ENCODE measurements around the gene TFAP2D. TPM values are rescaled to one million over a fixed set of nuclear protein-coding genes. Genes with fewer than 3 reads are reported as not detected.
A peak's percentile ranks its signal among the peaks of the same experiment; 100 is the strongest.

The TFAP2D gene
- total RNA-seq, 1 donor, result not detected

DNA sequence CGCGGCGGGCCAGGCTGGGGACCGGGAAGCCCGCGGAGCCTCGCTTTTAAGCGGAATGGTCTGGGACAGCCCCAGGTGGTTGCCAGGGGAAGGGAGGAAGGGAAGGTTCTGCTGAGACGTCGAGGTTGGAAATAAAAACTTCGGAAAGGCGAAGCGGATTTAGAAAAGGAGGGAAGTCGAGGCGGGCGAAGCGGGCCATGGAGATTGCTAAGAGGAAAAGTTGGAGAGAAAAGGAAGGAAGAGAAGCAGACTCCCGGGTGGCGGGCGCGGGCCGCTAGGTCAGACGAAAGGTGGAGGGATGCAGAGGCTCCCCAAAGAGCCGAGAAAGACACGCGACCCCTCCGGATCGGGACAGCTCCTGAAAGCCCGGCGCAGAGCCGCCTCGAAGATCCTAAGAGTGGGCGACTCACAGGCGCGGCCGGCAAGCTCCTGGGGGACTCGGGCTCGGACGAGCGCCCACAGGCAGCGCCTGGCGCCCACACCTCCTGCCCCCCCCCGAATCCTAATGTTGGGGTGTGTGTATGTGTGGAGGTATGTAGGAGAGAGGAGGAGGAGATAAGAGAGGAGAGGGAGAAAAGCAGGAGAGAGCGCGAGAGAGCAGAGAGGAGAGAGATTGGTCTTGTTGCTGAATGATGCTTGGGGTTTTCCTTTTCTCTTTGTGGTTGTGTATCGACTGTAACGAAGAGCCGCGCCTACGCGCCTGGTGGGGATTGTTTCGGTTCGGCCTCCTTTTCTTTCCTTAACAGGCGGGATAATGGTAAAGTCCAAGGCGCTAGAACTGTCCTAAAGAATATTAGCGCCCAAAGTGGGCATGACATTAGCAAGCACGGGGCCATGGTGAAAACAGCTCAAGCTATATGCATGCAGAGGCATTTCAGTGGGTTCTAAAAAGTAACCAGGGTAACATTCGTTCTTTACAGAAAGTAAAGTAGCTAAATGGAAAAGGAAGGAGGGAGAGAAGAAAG, 106.9 kb downstream of the TFAP2D start:
- TF ChIP-seq, protein P1, sequence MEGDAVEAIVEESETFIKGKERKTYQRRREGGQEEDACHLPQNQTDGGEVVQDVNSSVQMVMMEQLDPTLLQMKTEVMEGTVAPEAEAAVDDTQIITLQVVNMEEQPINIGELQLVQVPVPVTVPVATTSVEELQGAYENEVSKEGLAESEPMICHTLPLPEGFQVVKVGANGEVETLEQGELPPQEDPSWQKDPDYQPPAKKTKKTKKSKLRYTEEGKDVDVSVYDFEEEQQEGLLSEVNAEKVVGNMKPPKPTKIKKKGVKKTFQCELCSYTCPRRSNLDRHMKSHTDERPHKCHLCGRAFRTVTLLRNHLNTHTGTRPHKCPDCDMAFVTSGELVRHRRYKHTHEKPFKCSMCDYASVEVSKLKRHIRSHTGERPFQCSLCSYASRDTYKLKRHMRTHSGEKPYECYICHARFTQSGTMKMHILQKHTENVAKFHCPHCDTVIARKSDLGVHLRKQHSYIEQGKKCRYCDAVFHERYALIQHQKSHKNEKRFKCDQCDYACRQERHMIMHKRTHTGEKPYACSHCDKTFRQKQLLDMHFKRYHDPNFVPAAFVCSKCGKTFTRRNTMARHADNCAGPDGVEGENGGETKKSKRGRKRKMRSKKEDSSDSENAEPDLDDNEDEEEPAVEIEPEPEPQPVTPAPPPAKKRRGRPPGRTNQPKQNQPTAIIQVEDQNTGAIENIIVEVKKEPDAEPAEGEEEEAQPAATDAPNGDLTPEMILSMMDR (IDR thresholded peaks at IDR 0.05; ENCODE audit: insufficient read depth, low read depth, low read length), result no peak
- DNase-seq (ENCODE audit: low read depth), result no peak
- H3K4me3 ChIP-seq (ENCODE audit: low read depth, low read length), result no peak overlapping the region

DNA sequence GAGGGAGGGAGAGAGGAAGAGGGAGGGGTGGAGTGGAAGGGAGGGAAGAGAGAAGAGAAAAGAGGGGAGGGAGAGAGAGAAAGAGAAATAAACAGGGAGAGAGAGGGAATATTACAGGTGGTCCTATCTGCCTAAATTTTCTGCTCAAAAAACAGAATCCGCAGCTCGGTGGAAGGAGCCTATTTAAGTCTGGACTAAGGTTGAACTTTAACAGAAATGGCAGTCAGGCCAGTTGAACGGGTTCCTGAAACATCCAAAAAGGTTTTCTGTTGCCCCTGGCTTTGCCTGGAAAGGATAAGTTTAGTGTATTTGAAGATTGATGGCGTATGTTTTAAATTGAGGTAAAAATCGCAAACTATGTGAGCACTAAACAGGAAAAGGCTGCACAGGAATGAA, 107.5 kb downstream of the TFAP2D start:
- DNase-seq (ENCODE audit: low read depth), result no peak
- TF ChIP-seq, protein P1 (IDR thresholded peaks at IDR 0.05; ENCODE audit: insufficient read depth, low read depth, low read length), result no peak
- H3K4me3 ChIP-seq (ENCODE audit: low read depth, low read length), result no peak overlapping the region

DNA sequence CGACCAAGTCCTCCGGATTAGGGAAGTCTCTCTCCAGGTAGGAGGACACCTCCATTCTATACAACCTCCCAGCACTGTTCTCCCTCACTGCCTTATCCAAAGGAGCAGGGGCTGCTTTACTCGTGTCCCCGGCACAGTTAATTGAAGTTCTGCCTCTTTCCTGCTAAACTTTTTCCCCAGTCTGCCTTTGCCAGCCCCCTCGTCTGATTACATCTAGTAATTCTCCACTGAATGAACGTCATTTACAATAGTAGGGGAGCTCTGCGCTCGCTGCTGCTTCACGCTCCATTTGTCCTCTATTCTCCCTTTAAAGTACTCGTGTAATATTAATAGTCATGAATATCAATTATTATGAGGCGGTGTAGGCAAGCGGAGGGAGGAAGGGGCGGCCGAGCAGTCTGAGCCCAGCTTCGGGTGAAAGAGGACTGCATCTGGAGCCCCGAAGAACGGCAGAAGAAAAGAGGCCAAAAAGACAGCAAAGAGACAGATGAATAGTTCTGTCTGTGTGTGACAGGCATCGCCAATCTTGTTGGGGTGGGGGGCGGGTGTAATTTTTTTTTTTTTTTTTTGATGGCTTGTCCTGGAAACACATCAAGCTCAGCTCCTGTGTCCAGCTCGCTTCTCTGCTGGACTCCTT, 108.2 kb downstream of the TFAP2D start:
- no peak overlapping the region for H3K4me3 ChIP-seq (ENCODE audit: low read depth, low read length)
- DNase-seq (ENCODE audit: low read depth), result no peak
- TF ChIP-seq, protein P1 (IDR thresholded peaks at IDR 0.05; ENCODE audit: insufficient read depth, low read depth, low read length), result no peak

DNA sequence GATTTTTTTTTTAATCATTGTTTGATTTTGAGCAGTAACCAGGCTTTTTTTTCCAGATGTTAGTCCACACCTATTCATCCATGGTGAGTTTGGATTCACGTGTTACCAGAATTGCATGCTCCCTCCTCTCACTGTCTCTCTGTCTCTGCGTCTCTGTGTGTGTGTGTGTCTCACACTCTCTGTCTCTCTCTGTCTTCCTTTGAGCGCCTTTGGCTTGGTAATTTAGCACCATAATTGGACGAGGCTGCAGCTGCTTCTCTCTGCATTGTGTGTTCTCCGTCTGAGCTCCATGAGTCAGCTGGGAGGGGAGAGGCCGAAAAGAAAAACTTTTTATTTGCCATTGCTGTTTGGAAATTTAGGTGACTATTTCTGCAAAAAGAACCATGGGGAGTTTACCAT, 108.8 kb downstream of the TFAP2D start:
- TF ChIP-seq, protein P1 (IDR thresholded peaks at IDR 0.05; ENCODE audit: insufficient read depth, low read depth, low read length), result no peak
- DNase-seq (ENCODE audit: low read depth), result peak; percentile 0

More for the DNA sequence above, 108.8 kb downstream of the TFAP2D start:
- no peak overlapping the region for H3K4me3 ChIP-seq (ENCODE audit: low read depth, low read length)

Other genes with a start within 250 kb of the TFAP2D start
- not detected in 2 replicates for gene TFAP2B, start 105.3 kb downstream of the TFAP2D start, total RNA-seq